Measurements from ENCODE around the gene TES.

DNA sequence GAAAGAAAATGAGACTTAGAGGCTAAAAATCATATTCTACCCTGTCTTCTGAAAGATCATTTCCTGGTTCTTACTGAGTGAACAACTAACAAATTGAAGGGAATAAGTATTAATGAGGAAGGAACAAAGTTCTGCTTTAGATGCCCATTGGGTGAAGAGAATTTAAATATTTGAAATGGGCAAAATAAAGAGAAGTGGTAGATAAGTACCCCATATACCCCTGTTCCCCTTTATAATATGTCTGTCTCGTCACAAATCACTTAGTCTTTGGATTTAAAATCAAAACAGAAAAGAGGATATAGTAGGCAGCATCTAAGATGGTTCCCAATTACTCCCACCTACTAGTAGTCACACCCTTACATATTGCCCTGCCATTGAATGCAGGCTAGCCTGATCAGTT, 13.2 kb downstream of the TES start:
- no peak for TF ChIP-seq ZNF510 (CRISPR knock-in tag; IDR thresholded peaks at IDR 0.05; ENCODE audit: low read depth)
- TF ChIP-seq RFX1 (IDR thresholded peaks at IDR 0.05), result no peak
- TF ChIP-seq FOXA1 (IDR thresholded peaks at IDR 0.05), result no peak
- TF ChIP-seq FOXA1 (CRISPR knock-in tag; IDR thresholded peaks at IDR 0.05), result no peak

All from HepG2 (cell line).